Adipose tissue (tissue), 3 donors: ENCODE results near the gene S100A8. TPM values are rescaled to one million over a fixed set of nuclear protein-coding genes. Genes with fewer than 3 reads are reported as not detected.
"Not testable (repeated sequence)": the region's sequence is repeated elsewhere in the genome, so short reads cannot be mapped to it uniquely, and the experiment has no call there.

Experiments used
- H3K27ac ChIP-seq: one replicate; pipeline ENCODE4 v1.5.1; 2013; ENCODE audit warnings: low read depth, low read length
- WGBS, 3 donors: extraction: QIAGEN DNeasy Blood & Tissue Kit; methylation state at CpG; one replicate each; pipeline ENCODE4 v1.1.7; 2013; 5-methylcytosine and 5-hydroxymethylcytosine counted together
- polyA plus RNA-seq, 3 donors: library from polyadenylated mRNA; stranded (reverse); fragments of 200-250 nt; gene quantifications; one replicate each; pipeline ENCODE4 v1.2.3, GENCODE V29; 2013
- donor health status: healthy with polysubstance abuse.
- donor health status: Bipolar disorder and iron deficiency.
- donor health status: healthy.

The S100A8 gene
- polyA plus RNA-seq, 3 donors = 51.8 to 2,570 (median 1,218) TPM

DNA sequence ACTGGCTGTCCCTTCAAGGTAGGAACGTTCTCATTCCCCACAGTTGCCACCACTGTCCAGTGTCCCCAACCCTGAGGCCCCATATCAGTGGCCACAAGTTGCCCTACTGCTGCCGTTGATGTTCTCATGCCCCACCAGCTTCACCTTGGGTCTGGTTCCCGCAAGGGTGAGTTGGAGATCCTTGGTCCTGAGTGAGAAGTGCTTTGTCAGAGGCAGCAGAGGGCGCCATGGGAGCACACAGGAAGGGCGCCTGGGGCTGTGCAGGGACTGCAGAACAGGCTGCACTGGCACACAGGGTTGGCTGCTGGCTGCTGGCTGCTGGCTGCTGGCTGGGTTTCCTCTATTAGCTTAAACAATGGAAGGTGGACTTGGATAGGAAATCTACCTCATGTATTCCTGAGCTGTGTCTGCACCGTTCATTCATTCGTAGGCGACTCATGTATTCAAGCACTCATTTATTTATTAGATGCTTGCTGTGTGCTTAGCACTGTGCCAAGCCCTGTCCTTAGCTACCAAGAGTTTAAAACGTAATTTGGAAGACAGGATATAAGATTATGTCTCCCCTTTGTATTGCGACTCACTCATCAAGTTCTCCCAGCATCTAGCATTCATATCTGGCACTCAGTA, 35.3 kb downstream of the S100A8 start:
- WGBS, 3 donors = 46 to 49% (median 47%) methylated on average over 10 of the region's 10 CpGs
- H3K27ac ChIP-seq = no peak overlapping the region

GRCh38 chr1:153354515-153355193, 36.2 kb downstream of the S100A8 start:
- H3K27ac ChIP-seq = no peak overlapping the region
- WGBS, 3 donors = 54 to 74% (median 62%) methylated on average over 8 of the region's 8 CpGs

GRCh38 chr1:153353226-153353947, 37.5 kb downstream of the S100A8 start:
- H3K27ac ChIP-seq = no peak overlapping the region
- WGBS, 3 donors = 60 to 83% (median 79%) methylated on average over 7 of the region's 7 CpGs

GRCh38 chr1:153352523-153352922, 38.4 kb downstream of the S100A8 start:
- H3K27ac ChIP-seq = no peak overlapping the region
- 0% methylated on average over 4 of the region's 4 CpGs for WGBS, 3 donors

- H3K27ac ChIP-seq = no peak overlapping the region
- WGBS, 3 donors = 23 to 48% (median 30%) methylated on average over 1 of the region's 1 CpG
These were observed 40.4 kb downstream of the S100A8 start for GRCh38 chr1:153350321-153350957.

GRCh38 chr1:153349363-153350320, 41.2 kb downstream of the S100A8 start:
- H3K27ac ChIP-seq = no peak overlapping the region
- WGBS, 3 donors = 62 to 70% (median 65%) methylated on average over 17 of the region's 17 CpGs

DNA sequence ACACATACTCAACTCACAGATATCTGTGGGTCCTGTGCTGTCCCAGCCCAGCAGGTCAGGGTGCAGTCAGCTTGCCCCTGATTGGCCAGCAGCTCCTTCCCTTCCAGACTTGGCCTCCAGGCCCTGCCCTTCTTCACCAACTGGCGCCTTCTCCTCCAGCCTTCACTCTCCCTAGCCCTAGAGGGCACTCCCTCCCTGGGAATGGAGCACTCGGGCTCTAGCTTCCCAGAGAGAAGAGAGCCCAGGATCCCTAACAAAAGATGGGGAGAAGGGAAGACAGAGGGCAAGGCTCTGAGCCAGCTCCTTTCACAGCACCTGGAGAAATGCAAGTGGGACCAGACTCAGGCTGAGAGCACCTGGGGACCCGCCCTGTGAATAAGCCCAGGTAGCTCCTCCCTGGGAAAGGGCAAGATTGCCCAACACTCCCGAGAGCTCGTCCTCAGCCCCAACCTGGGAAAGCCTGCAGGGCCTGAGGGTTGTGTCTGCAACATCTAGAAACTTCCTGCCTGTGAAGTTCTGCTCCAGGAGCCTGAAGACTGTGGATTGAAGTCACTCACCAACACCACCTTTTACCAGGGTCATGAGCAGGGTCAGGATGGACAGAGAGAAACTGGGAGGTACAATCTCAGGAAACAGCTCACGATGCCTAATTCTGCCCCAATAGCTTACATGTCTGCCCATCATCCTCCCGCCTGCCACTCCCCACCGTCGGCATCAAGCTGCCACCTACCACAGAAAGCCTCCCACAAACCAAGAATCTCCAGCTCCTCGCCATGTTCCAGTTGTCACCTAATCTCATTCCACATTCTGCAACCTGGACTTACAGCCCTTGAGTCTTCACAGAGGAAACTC, 42.1 kb downstream of the S100A8 start, which contains the start of gene PGLYRP4:
Gene PGLYRP4 (minus strand): TSS at position 331 of the 852 bp plus-strand sequence. CDS start 909 bp downstream, outside the sequence.
- no peak within 1 kb of the TSS for H3K27ac ChIP-seq
- 52 to 59% (median 55%) methylated on average over 9 to 10 of the region's 10 CpGs for WGBS, 3 donors

DNA sequence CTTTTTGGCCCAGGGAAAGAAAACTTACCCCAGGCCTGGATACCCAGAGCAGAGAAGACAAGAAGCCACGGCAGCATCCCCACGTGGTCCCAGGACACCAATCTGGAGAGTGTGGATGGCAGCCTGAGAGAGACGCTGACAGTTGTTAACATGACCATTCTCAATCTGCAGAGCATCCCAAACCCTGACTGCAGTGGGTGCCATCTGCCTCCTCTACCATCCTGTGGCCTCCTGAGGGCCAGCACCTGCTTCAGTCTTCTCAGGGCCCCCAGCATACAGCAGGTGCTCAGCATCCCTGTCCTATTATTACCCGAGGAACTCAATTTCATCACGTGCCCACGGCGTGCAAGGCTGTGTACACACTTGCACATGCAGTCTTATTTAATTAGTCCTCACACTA, 43.0 kb downstream of the S100A8 start:
- H3K27ac ChIP-seq = no peak overlapping the region
- WGBS, 3 donors = 48 to 68% (median 67%) methylated on average over 7 of the region's 7 CpGs

DNA sequence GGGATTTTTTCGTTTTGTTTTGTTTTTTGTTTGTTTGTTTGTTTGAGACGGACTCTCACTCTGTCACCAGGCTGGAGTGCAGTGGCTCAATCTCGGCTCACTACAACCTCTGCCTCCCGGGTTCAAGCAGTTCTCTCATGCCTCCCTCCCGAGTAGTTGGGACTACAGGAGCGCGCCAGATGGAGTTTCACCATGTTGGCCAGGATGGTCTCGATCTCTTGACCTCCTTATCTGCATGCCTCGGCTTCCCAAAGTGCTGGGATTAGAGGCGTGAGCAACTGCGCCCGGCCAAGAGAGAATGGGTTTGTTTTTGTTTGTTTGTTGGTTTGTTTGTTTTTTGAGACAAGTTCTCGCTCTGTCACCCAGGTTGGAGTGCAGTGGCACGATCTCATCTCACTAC, 43.8 kb downstream of the S100A8 start:
- not testable (repeated sequence) for H3K27ac ChIP-seq
- WGBS, 3 donors = 67 to 76% (median 68%) methylated on average over 14 of the region's 14 CpGs

DNA sequence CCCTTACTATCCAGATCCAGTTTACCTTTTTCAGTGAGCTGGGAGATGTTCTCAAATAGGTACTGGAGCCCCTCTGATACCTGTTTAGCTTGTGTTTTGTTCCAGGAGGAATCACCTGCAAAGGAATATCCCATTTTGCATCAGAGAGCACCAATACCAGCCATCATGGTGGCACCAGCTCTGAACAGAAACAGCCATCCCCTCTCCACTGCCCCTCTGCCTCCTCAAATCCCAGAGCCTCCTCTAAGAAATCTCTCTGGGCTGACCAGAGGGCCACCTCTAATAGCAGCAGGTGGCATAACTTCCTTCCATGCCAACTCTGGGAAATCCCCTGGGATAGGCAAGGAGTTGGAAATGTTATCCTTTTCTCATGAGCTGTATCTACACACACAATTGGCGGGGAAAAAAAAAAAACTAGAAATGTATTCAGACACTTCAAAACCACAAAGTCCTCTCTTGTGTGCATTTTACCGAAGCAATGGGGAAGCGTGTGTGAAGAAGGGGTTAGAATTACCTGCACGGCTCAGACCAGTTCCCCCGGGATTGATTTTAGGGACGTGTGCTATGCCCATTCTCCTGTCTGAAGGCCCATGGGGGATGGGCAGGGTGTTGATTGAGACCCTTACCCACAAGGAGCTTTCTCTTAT, 44.7 kb downstream of the S100A8 start:
- H3K27ac ChIP-seq = no peak overlapping the region
- WGBS, 3 donors = 45 to 55% (median 46%) methylated on average over 6 of the region's 6 CpGs

DNA sequence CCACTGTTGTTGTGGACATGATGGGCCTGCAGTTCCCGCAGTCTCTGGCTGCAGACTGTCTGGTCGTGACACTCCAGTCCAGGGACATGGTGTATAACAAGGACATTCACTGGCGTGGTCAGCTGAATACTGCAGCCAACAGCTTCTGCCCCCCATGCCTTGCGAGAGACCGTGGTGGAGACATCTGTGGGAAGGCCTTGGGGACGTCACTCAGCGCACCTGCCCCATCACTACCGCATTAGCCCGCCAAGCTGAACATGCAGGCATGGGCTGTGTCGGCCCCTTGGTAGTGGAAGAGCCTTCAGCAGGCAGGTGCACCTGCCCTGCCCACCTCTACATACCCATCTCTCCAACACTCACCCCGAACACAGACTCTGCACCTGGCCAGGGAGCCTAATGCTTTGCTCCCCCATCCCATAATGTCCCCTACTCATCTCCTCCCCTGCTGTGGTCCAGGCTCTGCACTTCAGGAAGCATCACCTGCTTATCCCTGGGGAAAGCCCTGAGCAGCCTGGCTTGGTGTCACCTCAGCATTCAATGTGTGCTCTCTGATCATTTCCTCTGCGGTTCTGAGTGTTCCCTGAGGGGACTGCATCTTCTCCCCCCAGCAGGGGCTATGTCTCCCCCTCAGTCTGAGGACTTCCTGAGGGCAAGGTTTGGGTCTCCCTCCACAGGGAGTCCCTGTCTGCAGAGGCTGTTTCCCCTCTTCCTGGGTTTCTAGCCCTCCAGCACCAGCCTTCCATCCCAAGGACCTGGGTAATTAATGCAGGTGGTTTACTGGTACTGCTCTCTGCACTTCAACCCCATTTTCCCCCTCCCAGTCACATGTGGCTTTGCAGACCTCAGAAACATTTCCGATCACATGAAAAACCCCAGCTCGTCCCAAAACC, 45.4 kb downstream of the S100A8 start:
- H3K27ac ChIP-seq = no peak overlapping the region
- WGBS, 3 donors = 71 to 73% (median 72%) methylated on average over 14 of the region's 14 CpGs

GRCh38 chr1:153344718-153345025, 46.2 kb downstream of the S100A8 start:
- WGBS, 3 donors = 28 to 43% (median 35%) methylated on average over 3 of the region's 3 CpGs
- no peak overlapping the region for H3K27ac ChIP-seq

- 30 to 40% (median 33%) methylated on average over 9 of the region's 9 CpGs for WGBS, 3 donors
- H3K27ac ChIP-seq = no peak overlapping the region
These were observed 46.8 kb downstream of the S100A8 start for GRCh38 chr1:153343811-153344717.

DNA sequence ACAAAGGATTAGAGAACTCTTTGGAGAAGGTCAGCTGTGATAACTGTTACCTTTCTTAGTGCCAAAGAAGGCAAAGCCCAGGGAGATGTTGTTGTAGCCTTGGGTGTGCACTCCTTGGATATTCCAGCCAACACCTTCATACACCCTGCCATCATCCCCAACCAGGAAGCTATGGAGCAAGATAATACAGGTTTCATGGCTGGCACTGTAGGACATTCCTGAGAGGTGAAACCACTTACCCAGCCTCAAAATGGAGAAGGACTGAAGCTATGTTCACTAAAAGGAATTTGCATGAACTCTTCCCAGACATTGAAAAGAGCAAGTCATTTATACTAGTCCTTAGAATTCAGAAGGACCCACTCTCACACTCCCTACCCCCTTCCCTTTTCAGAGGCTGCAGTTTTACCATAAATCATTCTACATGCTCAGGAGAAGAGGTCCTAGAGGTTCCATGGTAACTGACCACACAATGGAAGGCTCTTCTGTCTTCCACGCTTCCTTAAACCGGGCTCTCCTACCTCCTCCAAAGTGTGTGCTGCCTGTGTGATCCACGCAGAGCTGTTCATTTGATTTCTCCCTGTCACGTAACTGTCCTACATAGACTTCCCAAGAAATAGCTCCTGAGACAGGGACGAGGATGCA, 47.7 kb downstream of the S100A8 start:
- no peak overlapping the region for H3K27ac ChIP-seq
- WGBS, 3 donors = 25 to 32% (median 30%) methylated on average over 5 of the region's 5 CpGs
